ENCODE results near the gene HCFC1.

Gene HCFC1

GRCh38 chrX:153956044-153956907 lies 15.3 kb downstream of the HCFC1 start:
- DNase-seq: no peak

GRCh38 chrX:153955228-153955732 lies 16.3 kb downstream of the HCFC1 start:
- no peak for DNase-seq

GRCh38 chrX:153954558-153955227 lies 16.9 kb downstream of the HCFC1 start:
- no peak for DNase-seq

GRCh38 chrX:153953892-153954557 lies 17.6 kb downstream of the HCFC1 start:
- DNase-seq: no peak

- peak; percentile 60 for DNase-seq
Measured at GRCh38 chrX:153953342-153953830, 18.2 kb downstream of the HCFC1 start.

- DNase-seq: no peak
Measured at GRCh38 chrX:153952373-153953026, 19.1 kb downstream of the HCFC1 start.

GRCh38 chrX:153951683-153952372 lies 19.8 kb downstream of the HCFC1 start:
- no peak for DNase-seq

- no peak for DNase-seq
Measured at GRCh38 chrX:153950127-153950526, 21.5 kb downstream of the HCFC1 start.

- DNase-seq: no peak
Measured at GRCh38 chrX:153948847-153949805, 22.5 kb downstream of the HCFC1 start.

- DNase-seq: no peak
Measured at GRCh38 chrX:153948002-153948466, 23.6 kb downstream of the HCFC1 start.

- DNase-seq: peak; percentile 76
Measured at GRCh38 chrX:153947009-153947769, 24.4 kb downstream of the HCFC1 start.

GRCh38 chrX:153945956-153946943 lies 25.4 kb downstream of the HCFC1 start:
- DNase-seq: no peak

- no peak for DNase-seq
Measured at GRCh38 chrX:153944800-153945150, 26.8 kb downstream of the HCFC1 start.

GRCh38 chrX:153944140-153944799 lies 27.3 kb downstream of the HCFC1 start, which contains the start of gene RENBP:
Gene RENBP, minus strand, starts transcription at chrX:153944643. Its CDS starts 33 bp downstream, at chrX:153944610.
- DNase-seq: no peak

GRCh38 chrX:153941336-153942252 lies 30.0 kb downstream of the HCFC1 start:
- no peak for DNase-seq

- DNase-seq: no peak
Measured at GRCh38 chrX:153939573-153939972, 32.0 kb downstream of the HCFC1 start.

- no peak for DNase-seq
Measured at GRCh38 chrX:153938226-153938786, 33.3 kb downstream of the HCFC1 start.
